ENCODE results near the gene YWHAH. TPM values are rescaled to one million over a fixed set of nuclear protein-coding genes. Genes with fewer than 3 reads are reported as not detected.

Gene YWHAH
- total RNA-seq, 3 donors from 2014 or later: 140 to 162 (median 149) TPM

- Histone ChIP-seq H3K4me3 (no peak overlapping the region), H3K9me3 (no peaks in the 10 kb centered on the region), H3K36me3 (ENCODE audit: low read depth) (no peaks in the 10 kb centered on the region), H3K4me1 (ENCODE audit: low read depth) (no peaks in the 10 kb centered on the region)
- intact Hi-C loops (cut with DNase I, micrococcal nuclease): no loop called here
- DNase-seq: no peak
- no peak for TF ChIP-seq CTCF (IDR thresholded peaks at IDR 0.05)
- no peak for ATAC-seq
Measured at GRCh38 chr22:31987218-31987617, 42.9 kb downstream of the YWHAH start.

DNA sequence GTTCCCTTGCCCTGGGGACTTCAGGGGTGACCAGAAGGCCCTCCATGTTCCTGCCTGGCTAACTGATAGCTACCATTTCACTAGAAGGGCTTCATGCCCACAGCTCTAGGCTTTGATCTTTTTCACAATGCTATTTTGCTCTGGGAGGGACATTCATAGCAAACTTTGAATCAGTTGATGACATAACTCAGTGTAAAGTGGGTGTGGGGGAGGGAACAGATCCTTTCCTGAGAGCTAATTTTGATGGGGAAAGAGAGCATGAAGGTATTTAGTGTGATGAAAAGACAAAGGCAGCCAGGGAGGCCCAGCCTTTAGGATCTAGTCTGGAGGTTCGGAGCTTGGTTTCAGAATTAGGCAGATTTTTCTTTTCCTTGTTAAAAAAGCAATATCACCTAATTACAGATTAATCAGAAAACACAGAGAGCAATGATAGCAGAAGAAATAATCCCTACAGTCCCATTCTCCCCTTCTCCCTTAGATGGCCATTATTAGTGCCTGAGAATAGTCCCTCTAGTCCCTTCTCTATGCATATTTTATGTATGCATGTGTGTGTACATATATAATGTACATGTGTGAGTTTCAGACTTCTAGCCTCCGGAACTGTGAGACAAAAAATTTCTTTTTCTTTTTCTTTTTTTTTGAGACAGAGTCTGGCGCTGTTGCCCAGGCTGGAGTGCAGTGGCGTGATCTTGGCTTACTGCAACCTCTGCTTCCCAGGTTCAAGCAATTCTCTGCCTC lies 46.9 kb downstream of the YWHAH start:
- H3K4me3 ChIP-seq: no peak overlapping the region
- TF ChIP-seq CTCF (IDR thresholded peaks at IDR 0.05): no peak
- intact Hi-C loops (cut with DNase I, micrococcal nuclease): no loop called here
- no peak for DNase-seq
- no peaks in the 10 kb centered on the region for H3K9me3 ChIP-seq
- H3K36me3 ChIP-seq (ENCODE audit: low read depth): no peaks in the 10 kb centered on the region
- ATAC-seq: no peak
- no peaks in the 10 kb centered on the region for H3K4me1 ChIP-seq (ENCODE audit: low read depth)

DNA sequence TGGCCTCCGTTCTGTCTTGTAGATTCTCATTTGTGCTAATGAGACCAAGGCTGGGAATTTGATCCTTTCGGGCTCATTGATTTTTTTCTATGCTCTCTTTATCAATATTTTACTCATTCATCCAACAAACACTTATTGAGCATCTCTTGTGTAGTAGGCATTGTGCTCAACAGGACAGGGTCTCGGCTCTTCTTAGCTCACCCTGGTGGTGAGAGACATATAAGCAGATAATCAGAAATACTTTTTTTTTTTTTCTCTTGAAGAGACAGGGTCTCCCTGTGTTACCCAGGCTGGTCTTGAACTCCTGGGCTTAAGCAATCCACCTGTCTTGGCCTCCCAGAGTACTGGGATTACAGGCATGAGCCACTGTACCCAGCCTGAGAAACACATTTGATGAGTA lies 50.7 kb downstream of the YWHAH start:
- no peaks in the 10 kb centered on the region for H3K4me1 ChIP-seq (ENCODE audit: low read depth)
- H3K4me3 ChIP-seq: no peak overlapping the region
- ATAC-seq (no peak), DNase-seq (no peak)
- TF ChIP-seq CTCF (IDR thresholded peaks at IDR 0.05): no peak
- no peaks in the 10 kb centered on the region for H3K36me3 ChIP-seq (ENCODE audit: low read depth)
- intact Hi-C loops (cut with DNase I, micrococcal nuclease): no loop called here
- H3K9me3 ChIP-seq: no peaks in the 10 kb centered on the region

- TF ChIP-seq CTCF (IDR thresholded peaks at IDR 0.05): no peak
- intact Hi-C loops (cut with DNase I, micrococcal nuclease): no loop called here
- H3K9me3 ChIP-seq: no peaks in the 10 kb centered on the region
Measured at GRCh38 chr22:31995807-31996206, 51.5 kb downstream of the YWHAH start.

GRCh38 chr22:31998784-31999385 lies 54.5 kb downstream of the YWHAH start:
- Histone ChIP-seq H3K4me3 (no peak overlapping the region), H3K4me1 (ENCODE audit: low read depth) (no peaks in the 10 kb centered on the region), H3K9me3 (no peaks in the 10 kb centered on the region), H3K36me3 (ENCODE audit: low read depth) (no peaks in the 10 kb centered on the region)
- intact Hi-C loops (cut with DNase I, micrococcal nuclease): no loop called here
- TF ChIP-seq CTCF (IDR thresholded peaks at IDR 0.05): no peak
- ATAC-seq (no peak), DNase-seq (no peak)

More at GRCh38 chr22:31995807-31996206, 51.5 kb downstream of the YWHAH start:
- no peak overlapping the region for H3K4me3 ChIP-seq
- no peak for ATAC-seq
- no peaks in the 10 kb centered on the region for H3K36me3 ChIP-seq (ENCODE audit: low read depth)
- no peak for DNase-seq
- no peaks in the 10 kb centered on the region for H3K4me1 ChIP-seq (ENCODE audit: low read depth)

All from mucosa of descending colon (tissue), 3 donors.